GM21390 (cell line): ENCODE measurements around the gene HEXA.

Experiments used
- ATAC-seq: cut with Tn5 transposase; IDR thresholded peaks from one replicate; pipeline ENCODE4 v1.9.1; 2021; ENCODE audit not compliant: unreplicated experiment

Gene HEXA

GRCh38 chr15:72323752-72324151 lies 52.1 kb downstream of the HEXA start:
- ATAC-seq, result no peak

GRCh38 chr15:72319985-72320671 lies 55.7 kb downstream of the HEXA start, which contains the start of gene CELF6:
TSS of gene CELF6 (minus strand) at chr15:72320157. CDS start at chr15:72319874, 283 bp downstream.
- peak; percentile 70 for ATAC-seq

- ATAC-seq, result peak; percentile 31
These were observed 56.3 kb downstream of the HEXA start for GRCh38 chr15:72319360-72319984.

- ATAC-seq, result no peak
These were observed 57.3 kb downstream of the HEXA start for GRCh38 chr15:72318408-72318942.

GRCh38 chr15:72315706-72316370 lies 60.0 kb downstream of the HEXA start:
- ATAC-seq, result no peak

- ATAC-seq, result no peak
These were observed 61.9 kb downstream of the HEXA start for GRCh38 chr15:72313881-72314280.

- no peak for ATAC-seq
These were observed 62.4 kb downstream of the HEXA start for GRCh38 chr15:72313448-72313840.

- ATAC-seq, result no peak
These were observed 63.0 kb downstream of the HEXA start for GRCh38 chr15:72312605-72313447.

- ATAC-seq, result no peak
These were observed 68.8 kb downstream of the HEXA start for GRCh38 chr15:72307026-72307425.

- ATAC-seq, result no peak
These were observed 69.5 kb downstream of the HEXA start for GRCh38 chr15:72306211-72306785.

GRCh38 chr15:72304596-72304995 lies 71.2 kb downstream of the HEXA start:
- ATAC-seq, result no peak

- no peak for ATAC-seq
These were observed 72.9 kb downstream of the HEXA start for GRCh38 chr15:72302955-72303354.
